CD4-positive, alpha-beta T cell treated with Interleukin-4 for 1 hour (primary cell): ENCODE data around the gene MRPL42.

Experiments used
- DNase-seq, 2 donors: peaks; one replicate each; pipeline ENCODE4 v3.0.0-alpha.2; 2020 to 2022

Gene MRPL42

DNA sequence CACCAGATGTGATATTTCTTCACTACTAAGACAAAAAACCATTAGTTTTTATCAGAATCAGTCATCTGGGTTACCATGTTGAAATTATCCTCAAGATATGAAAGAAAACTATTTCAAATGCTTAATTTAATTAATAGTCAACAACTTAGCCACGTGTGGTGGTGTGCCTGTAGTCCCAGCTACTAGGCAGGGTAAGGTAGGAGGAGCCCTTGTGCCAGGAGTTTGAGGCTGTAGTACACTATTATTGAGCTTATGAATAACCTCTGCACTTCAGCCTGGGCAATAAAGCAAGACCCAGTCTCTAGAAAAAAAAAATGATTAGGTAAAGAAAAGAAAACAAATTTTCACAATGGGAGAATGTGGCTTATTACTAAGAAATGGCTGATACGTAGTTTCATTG is 33.4 kb downstream of the MRPL42 start:
- DNase-seq, result no peak

DNA sequence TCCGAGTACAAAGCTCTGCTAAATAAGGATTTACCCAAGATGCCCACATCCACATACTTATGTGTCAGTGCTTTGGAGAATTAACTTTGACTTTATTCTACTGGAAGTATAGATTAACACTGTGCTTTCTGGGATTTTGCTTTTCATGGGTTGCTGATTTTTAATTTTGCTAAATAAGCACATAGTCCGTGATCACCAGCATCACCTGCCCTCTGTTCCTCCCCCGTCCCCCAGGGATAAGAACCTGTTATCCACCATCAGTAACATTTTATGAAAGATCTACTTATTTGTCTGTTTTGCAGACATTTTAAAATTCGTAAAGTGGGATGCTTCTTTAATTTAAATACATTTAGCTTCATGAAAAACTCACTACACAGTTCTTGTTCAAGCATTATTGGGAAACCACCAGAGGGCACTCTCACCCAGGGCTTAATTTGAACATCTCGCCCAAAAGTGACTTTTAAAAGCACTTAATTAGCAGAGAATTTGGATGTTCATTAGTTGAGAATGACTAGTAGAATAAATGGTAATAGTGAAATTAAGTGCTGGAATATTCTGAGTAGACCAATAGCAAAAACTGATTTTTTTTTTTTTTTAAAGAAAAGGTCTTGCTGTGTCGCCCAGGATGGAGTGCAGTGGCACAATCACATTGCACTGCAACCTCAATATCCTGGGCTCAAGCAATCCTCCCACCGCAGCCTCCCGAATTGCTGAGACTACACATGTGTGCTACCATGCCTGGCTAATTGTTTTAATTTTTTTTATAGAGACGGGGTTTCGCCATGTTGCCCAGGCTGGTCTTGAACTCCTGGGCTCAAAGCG is 35.7 kb downstream of the MRPL42 start:
- peak; percentile 62 to 71 for DNase-seq

DNA sequence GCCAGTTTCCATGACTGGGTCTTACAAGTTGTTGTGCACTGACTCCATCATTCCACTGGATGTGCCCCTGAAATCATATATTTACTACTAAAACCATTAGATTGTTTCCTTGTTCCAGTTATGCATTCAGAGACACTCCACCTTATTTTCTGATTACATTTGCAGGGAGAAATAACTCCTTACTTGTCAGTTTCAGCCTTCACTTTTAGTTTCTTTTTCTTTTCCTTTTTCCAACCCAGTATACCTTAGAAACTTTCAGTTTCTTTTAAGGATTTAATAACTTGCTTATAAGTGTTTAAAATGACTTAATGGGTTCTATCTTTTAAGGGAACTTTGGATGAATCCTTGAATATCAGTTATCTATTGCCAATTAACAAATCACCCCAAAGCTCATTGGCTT is 39.9 kb downstream of the MRPL42 start:
- DNase-seq, result no peak

GRCh38 chr12:93509506-93509905 is 42.2 kb downstream of the MRPL42 start:
- no peak for DNase-seq

GRCh38 chr12:93514853-93515252 is 47.5 kb downstream of the MRPL42 start:
- no peak for DNase-seq

DNA sequence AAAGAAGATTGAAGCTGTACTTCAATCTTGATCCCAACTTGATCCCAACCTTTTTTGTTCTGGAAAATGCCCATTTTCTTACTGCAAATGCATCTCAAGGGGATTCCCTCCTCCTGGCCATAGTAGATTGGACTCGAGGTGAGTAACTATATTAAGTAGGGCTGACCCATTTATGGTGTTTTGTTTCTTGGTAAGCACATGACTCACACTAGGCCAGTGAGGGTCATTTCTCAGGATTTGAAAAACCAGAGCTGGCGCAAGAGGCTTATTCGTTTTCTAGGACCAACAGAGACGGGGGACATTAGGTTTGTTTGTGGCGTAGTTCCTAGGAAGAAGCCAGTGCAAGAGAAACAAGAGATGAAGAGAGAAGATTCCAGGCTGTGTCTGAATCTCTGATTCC is 51.4 kb downstream of the MRPL42 start:
- no peak for DNase-seq

- no peak for DNase-seq
Measured at GRCh38 chr12:93519859-93520258, 52.5 kb downstream of the MRPL42 start.

DNA sequence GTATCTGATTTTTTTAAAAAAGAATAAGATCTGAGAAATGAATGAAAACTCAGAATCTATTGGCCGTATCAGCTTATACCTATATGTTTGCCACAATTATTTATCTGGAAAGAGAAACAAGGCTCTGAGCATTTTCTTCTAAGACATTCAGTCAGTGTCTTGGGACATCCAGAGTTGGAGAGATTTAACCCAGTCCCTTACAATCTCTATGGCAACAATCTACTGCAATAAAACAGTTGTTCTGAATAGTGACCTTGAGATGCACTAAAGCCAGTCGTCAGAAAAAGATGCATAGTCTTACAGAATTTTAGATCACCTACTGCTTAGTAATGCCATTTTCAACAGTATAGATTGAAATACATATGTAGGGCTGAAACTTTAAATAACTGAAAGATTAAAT is 53.1 kb downstream of the MRPL42 start:
- no peak for DNase-seq

- no peak for DNase-seq
Measured at GRCh38 chr12:93521225-93522080, 54.1 kb downstream of the MRPL42 start.

GRCh38 chr12:93524386-93525133 is 57.2 kb downstream of the MRPL42 start:
- DNase-seq, result no peak

GRCh38 chr12:93526786-93527428 is 59.6 kb downstream of the MRPL42 start:
- DNase-seq, result no peak

GRCh38 chr12:93530358-93530757 is 63.0 kb downstream of the MRPL42 start:
- no peak for DNase-seq

- DNase-seq, result no peak
Measured at GRCh38 chr12:93533310-93533709, 66.0 kb downstream of the MRPL42 start.

- DNase-seq, result no peak
Measured at GRCh38 chr12:93536111-93536765, 68.9 kb downstream of the MRPL42 start.

DNA sequence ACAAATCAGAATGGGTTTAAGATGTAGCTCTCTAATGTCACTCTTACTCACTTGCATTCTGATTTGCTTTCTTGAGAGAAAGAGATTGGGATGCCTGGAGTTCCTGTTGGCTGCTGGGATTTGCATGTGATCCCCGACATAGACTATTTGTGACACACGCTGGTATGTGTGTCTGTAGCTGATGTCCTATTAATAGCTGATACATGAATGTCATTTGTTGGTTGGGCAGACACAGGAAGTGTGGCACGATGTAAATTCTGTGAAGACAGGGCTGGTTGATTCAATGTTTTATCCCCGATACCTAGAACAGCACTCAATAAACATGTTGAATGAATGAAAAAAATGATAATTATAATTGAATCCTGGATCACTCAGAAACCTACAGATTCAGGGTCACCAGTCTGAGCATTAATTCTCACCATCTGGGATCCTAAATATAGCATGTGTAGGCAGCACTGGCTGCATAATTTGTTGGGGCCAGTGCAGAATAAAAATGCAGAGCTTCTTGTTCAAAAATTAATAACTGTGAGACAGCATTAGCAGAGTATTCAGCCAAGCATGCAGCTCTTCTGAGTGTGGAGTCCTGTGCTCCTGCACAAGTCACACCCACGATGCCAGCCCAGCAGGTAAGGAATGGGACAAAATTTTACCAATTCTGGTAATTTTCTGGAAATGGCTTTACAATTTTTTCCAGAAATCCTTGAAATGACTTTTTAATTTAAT is 69.6 kb downstream of the MRPL42 start:
- no peak for DNase-seq

DNA sequence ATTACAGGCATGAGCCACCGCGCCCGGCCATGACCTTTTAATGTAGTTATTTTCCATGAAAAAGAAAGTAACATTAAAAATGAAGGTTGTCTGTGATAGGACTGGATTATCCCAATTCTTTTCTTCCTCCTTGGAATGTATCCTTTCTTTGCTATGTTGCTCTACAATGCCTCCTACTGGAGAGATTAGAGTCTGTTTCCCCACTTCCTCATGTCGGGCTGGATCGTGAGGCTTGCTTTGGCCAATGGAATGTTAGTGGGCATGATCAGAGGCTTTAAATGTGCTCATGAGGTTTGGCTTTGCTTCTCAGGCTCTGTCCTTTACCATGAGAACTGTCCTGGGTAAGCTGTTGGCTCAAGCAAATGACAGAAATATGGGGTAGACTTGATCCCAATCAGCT is 70.5 kb downstream of the MRPL42 start:
- no peak for DNase-seq

GRCh38 chr12:93539821-93540220 is 72.5 kb downstream of the MRPL42 start:
- DNase-seq, result no peak

GRCh38 chr12:93540466-93540865 is 73.2 kb downstream of the MRPL42 start:
- DNase-seq, result no peak

GRCh38 chr12:93541578-93542225 is 74.4 kb downstream of the MRPL42 start:
- no peak for DNase-seq

DNA sequence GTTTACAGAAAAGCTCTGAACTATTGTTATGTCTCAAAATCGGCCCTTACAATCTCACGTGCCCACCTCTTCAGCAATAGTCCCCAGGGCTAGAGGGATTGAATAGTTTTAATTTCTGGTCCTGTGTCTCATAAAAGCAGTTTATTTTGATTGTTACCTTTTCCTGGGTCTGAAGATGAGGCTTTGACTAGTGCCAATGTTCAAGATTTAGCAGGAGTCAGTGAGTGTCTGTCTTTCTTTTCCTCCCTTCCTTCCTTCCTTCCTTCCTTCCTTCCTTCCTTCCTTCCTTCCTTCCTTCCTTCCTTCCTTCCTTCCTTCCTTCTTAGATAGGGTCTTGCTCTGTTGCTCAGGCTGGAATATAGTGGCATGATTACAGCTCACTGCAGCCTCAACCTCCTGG is 80.5 kb downstream of the MRPL42 start:
- no peak for DNase-seq

- no peak for DNase-seq
Measured at GRCh38 chr12:93549174-93549573, 81.9 kb downstream of the MRPL42 start.
